HepG2 (cell line): ENCODE results near the gene UBAP2. TPM values are rescaled to one million over a fixed set of nuclear protein-coding genes. Genes with fewer than 3 reads are reported as not detected.

ENCODE experiments used
- BORCS8-MEF2B ChIP-seq: sonication (generic); formaldehyde crosslinking; IDR thresholded peaks from 2 replicates; pipeline ENCODE4 v1.8.0; 2022; ENCODE audit warnings: mild to moderate bottlenecking, missing genetic modification reagents
- DDIT3 ChIP-seq: sonication (generic); formaldehyde crosslinking; IDR thresholded peaks from 2 replicates; pipeline ENCODE4 v1.4.0; 2020; ENCODE audit warnings: mild to moderate bottlenecking, missing genetic modification reagents
- ESRRA ChIP-seq: sonication (generic); formaldehyde crosslinking; IDR thresholded peaks from 2 replicates; pipeline ENCODE4 v1.5.1; 2020; ENCODE audit warnings: mild to moderate bottlenecking, low read depth, missing genetic modification reagents
- GATA4 ChIP-seq: sonication (generic); IDR thresholded peaks from 2 replicates; pipeline ENCODE4 v1.6.1; 2016; ENCODE audit warnings: antibody characterized with exemption, low read depth, borderline replicate concordance
- KIAA2018 ChIP-seq: sonication (generic); formaldehyde crosslinking; IDR thresholded peaks from 2 replicates; pipeline ENCODE4 v1.5.0; 2020; ENCODE audit warnings: mild to moderate bottlenecking, missing genetic modification reagents, borderline replicate concordance
- RFXANK ChIP-seq: IDR thresholded peaks from 2 replicates; pipeline ENCODE4 v1.6.1; 2016
- SIX1 ChIP-seq: sonication (generic); formaldehyde crosslinking; IDR thresholded peaks from 2 replicates; pipeline ENCODE4 v1.4.0; 2020; ENCODE audit warnings: missing genetic modification reagents, borderline replicate concordance
- SSRP1 ChIP-seq: IDR thresholded peaks from 2 replicates; pipeline ENCODE4 v1.6.1; 2016; ENCODE audit warnings: control low read depth
- ZMYM2 ChIP-seq: sonication (generic); formaldehyde crosslinking; IDR thresholded peaks from 2 replicates; pipeline ENCODE4 v1.8.0; 2022; ENCODE audit warnings: mild to moderate bottlenecking, missing genetic modification reagents
- ZNF17 ChIP-seq: sonication (generic); formaldehyde crosslinking; IDR thresholded peaks from 2 replicates; pipeline ENCODE4 v1.5.0; 2020; ENCODE audit warnings: mild to moderate bottlenecking, missing genetic modification reagents
- ZNF180 ChIP-seq: sonication (generic); formaldehyde crosslinking; IDR thresholded peaks from 2 replicates; pipeline ENCODE4 v1.4.0; 2020; ENCODE audit warnings: low read depth, missing genetic modification reagents, borderline replicate concordance
- ZNF33B ChIP-seq: sonication (generic); formaldehyde crosslinking; IDR thresholded peaks from 2 replicates; pipeline ENCODE4 v1.5.1; 2020; ENCODE audit warnings: mild to moderate bottlenecking, missing genetic modification reagents
- ZNF567 ChIP-seq: sonication (generic); formaldehyde crosslinking; IDR thresholded peaks from 2 replicates; pipeline ENCODE4 v1.8.1; 2023; ENCODE audit warnings: mild to moderate bottlenecking, missing genetic modification reagents, borderline replicate concordance
- ZNF768 ChIP-seq: sonication (generic); formaldehyde crosslinking; IDR thresholded peaks from 2 replicates; pipeline ENCODE4 v1.4.0; 2020; ENCODE audit warnings: missing genetic modification reagents
- ZSCAN22 ChIP-seq: sonication (generic); formaldehyde crosslinking; IDR thresholded peaks from 2 replicates; pipeline ENCODE4 v1.4.0; 2020; ENCODE audit warnings: mild to moderate bottlenecking, missing genetic modification reagents
- polyA plus RNA-seq, 8 experiments: library from polyadenylated mRNA; depleted of rRNA in 3 of 8; stranded (reverse) in 7 of 8; unstranded in 1 of 8; fragments of >200 nt; fragmentation: Illumina TruSeq in 4 of 8; extraction: Trizol in 4 of 8; gene quantifications; 2 replicates each; pipeline versions ENCODE4 v1.2.1 to v1.2.3, GENCODE V29; 2011 to 2016; ENCODE audit warnings: low read depth in 4 of 8, missing spikeins in 1 of 8, mixed read lengths in 1 of 8; ENCODE audit not compliant: insufficient read depth in 1 of 8
- total RNA-seq, 5 experiments: library from RNA; depleted of rRNA; stranded (reverse); fragments of >200 nt; fragmentation: Illumina TruSeq; extraction: Trizol; gene quantifications; 2 replicates each; pipeline ENCODE4 v1.2.3, GENCODE V29; 2016; ENCODE audit warnings: low read depth in 1 of 5
- TF ChIP-seq, protein P1 (sequence below): sonication (generic); formaldehyde crosslinking; IDR thresholded peaks from 2 replicates; pipeline ENCODE4 v1.8.1; 2023; ENCODE audit warnings: mild to moderate bottlenecking, moderate library complexity, missing genetic modification reagents
- TF ChIP-seq, protein P2 (sequence below): sonication (generic); formaldehyde crosslinking; IDR thresholded peaks from 2 replicates; pipeline ENCODE4 v1.4.0; 2020; ENCODE audit warnings: missing genetic modification reagents
- TF ChIP-seq, protein P3 (sequence below): sonication (generic); formaldehyde crosslinking; IDR thresholded peaks from 2 replicates; pipeline ENCODE4 v1.5.1; 2020; ENCODE audit warnings: missing genetic modification reagents, mild to moderate bottlenecking, borderline replicate concordance

UBAP2 gene
- total and polyA plus RNA-seq, 2 of the 13 experiments (the other 11 are each of a cell fraction or from before 2014, with no cell fraction given) = 19.0 to 22.0 TPM

- TF ChIP-seq KIAA2018 (CRISPR knock-in tag) (no peak), RFXANK (CRISPR knock-in tag) (no peak), ZNF17 (CRISPR knock-in tag) (no peak), SIX1 (CRISPR knock-in tag) (no peak), DDIT3 (no peak), GATA4 (no peak), ZNF180 (CRISPR knock-in tag) (no peak), ESRRA (CRISPR knock-in tag) (no peak; the same call in 1 of the 2 replicates), ZMYM2 (CRISPR knock-in tag) (no peak), ZNF567 (CRISPR knock-in tag) (no peak), ZNF33B (CRISPR knock-in tag) (no peak), ZSCAN22 (CRISPR knock-in tag) (0 out of 2 replicates have a peak, but pooled peaks have one; percentile 2), SSRP1 (CRISPR knock-in tag) (no peak), ZNF768 (peak; percentile 25; the same call in 1 of the 2 replicates), BORCS8-MEF2B (CRISPR knock-in tag) (no peak)
- TF ChIP-seq, protein P1, sequence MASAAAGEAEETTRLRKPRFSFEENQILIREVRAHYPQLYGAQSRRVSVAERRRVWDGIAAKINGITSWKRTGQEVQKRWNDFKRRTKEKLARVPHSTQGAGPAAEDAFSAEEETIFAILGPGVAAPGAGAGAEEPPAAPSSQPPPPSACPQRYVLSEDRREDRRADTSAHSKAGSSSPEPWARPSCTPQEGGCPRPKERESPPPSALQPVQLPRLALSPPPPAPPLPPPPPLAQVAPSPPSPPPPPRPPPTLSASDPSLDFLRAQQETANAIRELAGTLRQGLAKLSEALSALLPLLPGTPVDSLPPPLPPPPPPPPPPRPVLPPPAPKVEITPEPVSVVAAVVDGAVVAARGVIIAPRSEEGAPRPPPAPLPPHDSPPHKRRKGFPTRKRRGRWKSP (CRISPR knock-in tag) = no peak
- TF ChIP-seq, protein P2, sequence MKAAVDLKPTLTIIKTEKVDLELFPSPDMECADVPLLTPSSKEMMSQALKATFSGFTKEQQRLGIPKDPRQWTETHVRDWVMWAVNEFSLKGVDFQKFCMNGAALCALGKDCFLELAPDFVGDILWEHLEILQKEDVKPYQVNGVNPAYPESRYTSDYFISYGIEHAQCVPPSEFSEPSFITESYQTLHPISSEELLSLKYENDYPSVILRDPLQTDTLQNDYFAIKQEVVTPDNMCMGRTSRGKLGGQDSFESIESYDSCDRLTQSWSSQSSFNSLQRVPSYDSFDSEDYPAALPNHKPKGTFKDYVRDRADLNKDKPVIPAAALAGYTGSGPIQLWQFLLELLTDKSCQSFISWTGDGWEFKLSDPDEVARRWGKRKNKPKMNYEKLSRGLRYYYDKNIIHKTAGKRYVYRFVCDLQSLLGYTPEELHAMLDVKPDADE = no peak
- TF ChIP-seq, protein P3, sequence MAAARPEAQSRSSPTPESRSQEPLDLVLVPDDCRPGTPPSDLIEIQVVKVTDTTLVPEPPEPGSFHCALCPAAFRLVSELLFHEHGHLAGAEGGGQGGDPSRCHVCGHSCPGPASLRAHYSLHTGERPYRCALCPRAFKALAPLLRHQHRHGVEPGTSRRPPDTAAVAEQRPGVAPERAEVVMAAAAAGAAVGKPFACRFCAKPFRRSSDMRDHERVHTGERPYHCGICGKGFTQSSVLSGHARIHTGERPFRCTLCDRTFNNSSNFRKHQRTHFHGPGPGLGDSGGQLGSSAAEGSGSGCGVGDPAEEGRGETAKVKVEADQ (CRISPR knock-in tag) = no peak
Measured at GRCh38 chr9:34047864-34048726, 592 bp downstream of the UBAP2 start (continued).
